ENCODE measurements around the gene IST1.

Gene IST1

GRCh38 chr16:71894921-71895678 lies at the start of gene IST1:
IST1 (plus strand) TSS chr16:71895531; CDS start chr16:71915641, 20,110 bp downstream.
- no peak for TF ChIP-seq CTCF (IDR thresholded peaks at IDR 0.05; ENCODE audit: unreplicated experiment in 3 of 3)
- H3K4me1 Mint-ChIP-seq = peaks cover 17% of the 10 kb centered on the region
- H3K27ac Mint-ChIP-seq = peak within 1 kb of the TSS; percentile 97 to 99 (median 98)
- no peaks in the 10 kb centered on the region for H3K9me3 Mint-ChIP-seq
- H3K36me3 Mint-ChIP-seq (ENCODE audit: low read depth) = peaks cover 14% of the 10 kb centered on the region
- H3K27me3 Mint-ChIP-seq (ENCODE audit: low read depth) = peaks cover 3% of the 10 kb centered on the region
- peak within 1 kb of the TSS; percentile 93 to 99 (median 99) for H3K4me3 Mint-ChIP-seq

GRCh38 chr16:71845639-71846430 lies 49.5 kb upstream of the IST1 start, which contains the start of gene ATXN1L:
ATXN1L (plus strand) TSS chr16:71845976; CDS start chr16:71849741, 3,765 bp downstream.
- Mint-ChIP-seq H3K4me1 (peaks cover 15% of the 10 kb centered on the region), H3K27ac (peak within 1 kb of the TSS; percentile 80 to 95 (median 91)), H3K4me3 (peak within 1 kb of the TSS; percentile 94 to 95 (median 94)), H3K27me3 (ENCODE audit: low read depth) (no peaks in the 10 kb centered on the region), H3K36me3 (ENCODE audit: low read depth) (peaks cover 22% of the 10 kb centered on the region), H3K9me3 (no peaks in the 10 kb centered on the region)
- no peak for TF ChIP-seq CTCF (IDR thresholded peaks at IDR 0.05; ENCODE audit: unreplicated experiment in 3 of 3)

- Mint-ChIP-seq H3K27ac (peak overlapping the region; percentile 35 to 60 (median 37)), H3K36me3 (ENCODE audit: low read depth) (peaks cover 25% of the 10 kb centered on the region), H3K27me3 (ENCODE audit: low read depth) (no peaks in the 10 kb centered on the region), H3K9me3 (no peaks in the 10 kb centered on the region), H3K4me1 (peaks cover 15% of the 10 kb centered on the region), H3K4me3 (peak overlapping the region; percentile 94 to 95 (median 94))
- no peak for TF ChIP-seq CTCF (IDR thresholded peaks at IDR 0.05; ENCODE audit: unreplicated experiment in 3 of 3)
Observed at GRCh38 chr16:71846431-71846830, 48.9 kb upstream of the IST1 start.

- Mint-ChIP-seq H3K27me3 (ENCODE audit: low read depth) (no peaks in the 10 kb centered on the region), H3K9me3 (no peaks in the 10 kb centered on the region), H3K4me1 (peaks cover 15% of the 10 kb centered on the region), H3K36me3 (ENCODE audit: low read depth) (peaks cover 26% of the 10 kb centered on the region), H3K27ac (peak overlapping the region; percentile 35 to 60 (median 37)), H3K4me3 (peak overlapping the region; percentile 94 to 95 (median 94))
- no peak for TF ChIP-seq CTCF (IDR thresholded peaks at IDR 0.05; ENCODE audit: unreplicated experiment in 3 of 3)
Observed at GRCh38 chr16:71847096-71847495, 48.2 kb upstream of the IST1 start.

- Mint-ChIP-seq H3K4me3 (peak overlapping the region in 2 of 3 experiments; percentile 9 to 19), H3K27ac (no peak overlapping the region), H3K9me3 (no peaks in the 10 kb centered on the region), H3K27me3 (ENCODE audit: low read depth) (peaks cover 3% of the 10 kb centered on the region), H3K4me1 (peaks cover 15% of the 10 kb centered on the region), H3K36me3 (ENCODE audit: low read depth) (peaks cover 30% of the 10 kb centered on the region)
- no peak for TF ChIP-seq CTCF (IDR thresholded peaks at IDR 0.05; ENCODE audit: unreplicated experiment in 3 of 3)
Observed at GRCh38 chr16:71848622-71849021, 46.7 kb upstream of the IST1 start.
